B cell (primary cell): ENCODE results near the gene ULK1. TPM values are rescaled to one million over a fixed set of nuclear protein-coding genes. Genes with fewer than 3 reads are reported as not detected.

Source experiments
- ATAC-seq: fragments of 200-7000 bp; cut with Tn5 transposase; one replicate; pipeline ENCODE4 v1.10.0; 2021; ENCODE audit warnings: low read depth, mild to moderate bottlenecking, moderate number of reproducible peaks, moderate library complexity
- CTCF ChIA-PET: fragments of 350-600 bp; sonication (Branson Sonifier 250); formaldehyde crosslinking; loops from one replicate; lab custom pipeline; 2021; ENCODE audit warnings: antibody characterized with exemption, inconsistent platforms; lab: Charles Lee
- POLR2A ChIA-PET: fragments of 350-600 bp; sonication (Branson Sonifier 250); formaldehyde crosslinking; loops from one replicate; lab custom pipeline; 2021; ENCODE audit warnings: antibody characterized with exemption; lab: Charles Lee
- DNase-seq: peaks from one replicate; pipeline ENCODE4 v3.0.0; 2013
- H2AFZ ChIP-seq: 2 replicates; pipeline ENCODE4 v1.6.1; 2012; ENCODE audit warnings: mild to moderate bottlenecking, low read depth, low read length; ENCODE audit not compliant: insufficient read depth, poor library complexity, severe bottlenecking
- H3K27ac ChIP-seq, 2 donors: 1 replicate in 1 of 2; 2 replicates in 1 of 2; pipeline ENCODE4 v1.5.1; 2012 to 2013; ENCODE audit warnings: low read length in 2 of 2, mild to moderate bottlenecking in 2 of 2, moderate library complexity in 1 of 2
- H3K27me3 ChIP-seq, 4 experiments: fragments of 200-600 bp in 1 of 4; sonication (generic) in 1 of 4; replicated peaks in 1 of 4; 1 replicate in 2 of 4; 2 replicates in 2 of 4; pipeline versions ENCODE4 v1.6.1 to v1.7.0; 2013 to 2016; ENCODE audit warnings: low read length in 3 of 4, mild to moderate bottlenecking in 2 of 4, mixed read lengths in 1 of 4, moderate library complexity in 1 of 4; ENCODE audit not compliant: insufficient read depth in 4 of 4, control insufficient read depth in 3 of 4; ENCODE audit errors: control extremely low read depth in 1 of 4
- H3K36me3 ChIP-seq, 2 experiments: replicated peaks in 1 of 2; 1 replicate in 1 of 2; 2 replicates in 1 of 2; pipeline versions ENCODE4 v1.6.1 to v1.7.1; 2013; ENCODE audit warnings: low read length in 1 of 2; ENCODE audit not compliant: insufficient read depth in 2 of 2, control insufficient read depth in 1 of 2; ENCODE audit errors: control extremely low read depth in 1 of 2, extremely low read depth in 1 of 2
- H3K4me1 ChIP-seq, 2 donors: fragments of 200-600 bp in 1 of 2; sonication (generic) in 1 of 2; 1 replicate in 1 of 2; 2 replicates in 1 of 2; pipeline versions ENCODE4 v1.5.1 to v1.6.1; 2013 to 2017; ENCODE audit warnings: low read length in 2 of 2; ENCODE audit not compliant: control insufficient read depth in 2 of 2, insufficient read depth in 2 of 2
- H3K4me2 ChIP-seq: replicated peaks from 2 replicates; pipeline ENCODE3; 2012; ENCODE audit warnings: mild to moderate bottlenecking, low read depth, low read length; ENCODE audit not compliant: poor library complexity, severe bottlenecking
- H3K4me3 ChIP-seq, 5 experiments: fragments of 200-600 bp in 1 of 5; sonication (generic) in 1 of 5; 1 replicate in 3 of 5; 2 replicates in 2 of 5; pipeline versions ENCODE4 v1.5.1 to v1.7.0; 2011 to 2016; ENCODE audit warnings: low read length in 4 of 5, mild to moderate bottlenecking in 4 of 5, low read depth in 2 of 5, control low read depth in 1 of 5, moderate library complexity in 1 of 5; ENCODE audit not compliant: insufficient read depth in 1 of 5; ENCODE audit errors: control extremely low read depth in 1 of 5, extremely low read depth in 1 of 5
- H3K79me2 ChIP-seq: fragments of 200-600 bp; sonication (generic); one replicate; pipeline ENCODE4 v1.6.0; 2016; ENCODE audit warnings: low read length; ENCODE audit not compliant: control insufficient read depth, insufficient read depth
- H3K9ac ChIP-seq: fragments of 200-600 bp; sonication (generic); 2 replicates; pipeline ENCODE4 v1.6.1; 2017; ENCODE audit warnings: mild to moderate bottlenecking, low read length, moderate library complexity
- H3K9me3 ChIP-seq, 3 donors: one replicate each; pipeline versions ENCODE4 v1.6.1 to v1.7.1; 2013; ENCODE audit warnings: low read length in 2 of 3; ENCODE audit not compliant: control insufficient read depth in 2 of 3, insufficient read depth in 1 of 3; ENCODE audit errors: control extremely low read depth in 1 of 3
- H4K20me1 ChIP-seq: 2 replicates; pipeline ENCODE4 v1.6.0; 2012; ENCODE audit warnings: mild to moderate bottlenecking, low read length; ENCODE audit not compliant: insufficient read depth, control insufficient read depth, poor library complexity, severe bottlenecking
- H3K27ac Mint-ChIP-seq: one replicate; pipeline ENCODE4 v1.8.0; 2021; ENCODE audit warnings: mixed read lengths
- H3K27me3 Mint-ChIP-seq: one replicate; pipeline ENCODE4 v1.8.0; 2021; ENCODE audit warnings: mixed read lengths
- H3K4me1 Mint-ChIP-seq: one replicate; pipeline ENCODE4 v1.8.0; 2021; ENCODE audit warnings: mixed read lengths
- H3K4me3 Mint-ChIP-seq: one replicate; pipeline ENCODE4 v1.8.0; 2021; ENCODE audit warnings: mixed read lengths
- H3K9me3 Mint-ChIP-seq: one replicate; pipeline ENCODE4 v1.8.0; 2022; ENCODE audit warnings: mixed read lengths; ENCODE audit not compliant: insufficient read depth
- EZH2 ChIP-seq: IDR thresholded peaks from 2 replicates; pipeline ENCODE4 v1.6.1; 2012; ENCODE audit warnings: borderline replicate concordance, low read depth, mild to moderate bottlenecking, moderate library complexity, low read length; ENCODE audit not compliant: insufficient read depth, poor library complexity, severe bottlenecking
- WGBS: methylation state at CpG from one replicate; pipeline ENCODE4 v1.1.5; 2013; ENCODE audit warnings: missing lambda C conversion rate; ENCODE audit not compliant: insufficient coverage; 5-methylcytosine and 5-hydroxymethylcytosine counted together
- intact Hi-C: fragments of 100-400 bp; cut with micrococcal nuclease; formaldehyde crosslinking; loops from one replicate; pipeline ENCODE4 v1.10.0; 2022
- polyA plus RNA-seq: library from polyadenylated mRNA; depleted of rRNA; stranded (reverse); fragments of >200 nt; gene quantifications from 2 replicates; pipeline ENCODE4 v1.2.3, GENCODE V29; 2012
- total RNA-seq, 2 donors: library from RNA; stranded (reverse); fragments of 120-200 nt in 1 of 2; gene quantifications; 1 replicate in 1 of 2; 2 replicates in 1 of 2; pipeline versions ENCODE4 v1.2.3 to v1.2.4, GENCODE V29; 2013 to 2022
- TF ChIP-seq, protein P1 (sequence below): fragments of 200-600 bp; IDR thresholded peaks from one replicate; pipeline ENCODE4 v1.8.0; 2022; ENCODE audit warnings: antibody characterized with exemption, mild to moderate bottlenecking

The ULK1 gene
- total and polyA plus RNA-seq, 2 donors (not counting 1 experiment from before 2014, with no cell fraction given), result 38.9 to 59.5 TPM

DNA sequence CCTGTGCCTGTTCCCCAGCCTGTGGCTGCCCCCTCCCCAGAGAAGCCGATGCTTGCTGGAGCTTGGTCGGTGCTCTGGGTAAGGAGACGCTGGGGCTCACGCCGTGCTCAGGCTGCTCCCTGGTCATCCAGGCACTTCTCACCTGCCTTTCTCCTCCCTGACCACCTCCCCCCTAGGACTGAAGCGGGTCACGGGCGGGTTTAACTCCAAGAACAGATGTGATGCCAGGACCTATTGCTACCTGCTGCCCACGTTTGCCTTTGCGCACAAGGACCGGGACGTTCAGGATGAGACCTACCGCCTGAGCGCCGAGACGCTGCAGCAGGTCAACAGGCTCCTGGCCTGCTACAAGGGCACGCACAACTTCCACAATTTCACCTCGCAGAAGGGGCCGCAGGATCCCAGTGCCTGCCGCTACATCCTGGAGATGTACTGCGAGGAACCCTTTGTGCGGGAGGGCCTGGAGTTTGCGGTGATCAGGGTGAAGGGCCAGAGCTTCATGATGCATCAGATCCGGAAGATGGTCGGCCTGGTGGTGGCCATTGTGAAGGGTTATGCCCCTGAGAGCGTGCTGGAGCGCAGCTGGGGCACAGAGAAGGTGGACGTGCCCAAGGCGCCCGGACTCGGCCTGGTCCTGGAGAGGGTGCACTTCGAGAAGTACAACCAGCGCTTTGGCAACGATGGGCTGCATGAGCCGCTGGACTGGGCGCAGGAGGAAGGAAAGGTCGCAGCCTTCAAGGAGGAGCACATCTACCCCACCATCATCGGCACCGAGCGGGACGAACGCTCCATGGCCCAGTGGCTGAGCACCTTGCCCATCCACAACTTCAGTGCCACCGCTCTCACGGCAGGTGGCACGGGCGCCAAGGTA lies 46.9 kb downstream of the ULK1 start:
- Histone ChIP-seq H3K27ac (no peak overlapping the region), H3K27me3 (no peaks in the 10 kb centered on the region), H3K4me1 (no peaks in the 10 kb centered on the region), H3K36me3 (peaks cover 0 to 49% of the 10 kb centered on the region in 2 experiments), H3K4me3 (no peak overlapping the region), H2AFZ (no peak overlapping the region), H3K9ac (no peak overlapping the region), H3K79me2 (peaks cover 2% of the 10 kb centered on the region), H3K4me2 (no peak overlapping the region), H3K9me3 (peaks cover 0 to 11% (median 0%) of the 10 kb centered on the region in 3 donors), H4K20me1 (peaks cover 4% of the 10 kb centered on the region)
- POLR2A ChIA-PET, result no interaction called here
- Mint-ChIP-seq H3K9me3 (no peaks in the 10 kb centered on the region), H3K27ac (no peak overlapping the region), H3K4me3 (no peak overlapping the region), H3K4me1 (no peaks in the 10 kb centered on the region), H3K27me3 (no peaks in the 10 kb centered on the region)
- no peak for ATAC-seq
- intact Hi-C loops, result no loop called here
- CTCF ChIA-PET, result no interaction called here
- TF ChIP-seq, protein P1, sequence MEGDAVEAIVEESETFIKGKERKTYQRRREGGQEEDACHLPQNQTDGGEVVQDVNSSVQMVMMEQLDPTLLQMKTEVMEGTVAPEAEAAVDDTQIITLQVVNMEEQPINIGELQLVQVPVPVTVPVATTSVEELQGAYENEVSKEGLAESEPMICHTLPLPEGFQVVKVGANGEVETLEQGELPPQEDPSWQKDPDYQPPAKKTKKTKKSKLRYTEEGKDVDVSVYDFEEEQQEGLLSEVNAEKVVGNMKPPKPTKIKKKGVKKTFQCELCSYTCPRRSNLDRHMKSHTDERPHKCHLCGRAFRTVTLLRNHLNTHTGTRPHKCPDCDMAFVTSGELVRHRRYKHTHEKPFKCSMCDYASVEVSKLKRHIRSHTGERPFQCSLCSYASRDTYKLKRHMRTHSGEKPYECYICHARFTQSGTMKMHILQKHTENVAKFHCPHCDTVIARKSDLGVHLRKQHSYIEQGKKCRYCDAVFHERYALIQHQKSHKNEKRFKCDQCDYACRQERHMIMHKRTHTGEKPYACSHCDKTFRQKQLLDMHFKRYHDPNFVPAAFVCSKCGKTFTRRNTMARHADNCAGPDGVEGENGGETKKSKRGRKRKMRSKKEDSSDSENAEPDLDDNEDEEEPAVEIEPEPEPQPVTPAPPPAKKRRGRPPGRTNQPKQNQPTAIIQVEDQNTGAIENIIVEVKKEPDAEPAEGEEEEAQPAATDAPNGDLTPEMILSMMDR, result no peak
- TF ChIP-seq EZH2, result no peak
- DNase-seq, result no peak
- WGBS, result 99% methylated on average over 46 of the region's 46 CpGs

DNA sequence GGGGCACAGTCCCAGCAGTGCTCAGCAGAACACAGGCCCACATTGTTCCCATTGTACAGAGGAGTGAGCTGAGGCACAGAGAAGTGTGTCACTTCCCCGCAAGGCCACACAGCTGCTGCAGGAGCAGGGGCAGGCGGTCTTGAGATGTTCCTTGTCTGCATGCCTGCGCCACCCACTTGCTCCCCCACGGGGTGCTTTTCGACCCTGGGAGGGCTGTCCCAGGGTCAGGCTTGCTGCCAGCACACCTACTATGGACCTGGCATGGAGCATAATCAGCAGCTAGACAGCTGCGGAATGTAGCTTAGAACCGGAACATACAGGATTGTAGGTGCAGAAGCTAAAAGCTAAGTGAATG lies 47.5 kb downstream of the ULK1 start:
- Histone ChIP-seq H3K4me2 (no peak overlapping the region), H3K4me1 (no peaks in the 10 kb centered on the region), H3K79me2 (peaks cover 2% of the 10 kb centered on the region), H3K36me3 (peaks cover 0 to 49% of the 10 kb centered on the region in 2 experiments), H2AFZ (no peak overlapping the region), H3K9me3 (peaks cover 0 to 11% (median 0%) of the 10 kb centered on the region in 3 donors), H3K9ac (no peak overlapping the region), H3K4me3 (no peak overlapping the region), H4K20me1 (peaks cover 4% of the 10 kb centered on the region), H3K27me3 (no peaks in the 10 kb centered on the region), H3K27ac (no peak overlapping the region)
- CTCF ChIA-PET, result no interaction called here
- H3K27me3 Mint-ChIP-seq, result no peaks in the 10 kb centered on the region
- H3K27ac Mint-ChIP-seq, result no peak overlapping the region
- ATAC-seq, result no peak
- no peaks in the 10 kb centered on the region for H3K9me3 Mint-ChIP-seq
- no peaks in the 10 kb centered on the region for H3K4me1 Mint-ChIP-seq
- no peak overlapping the region for H3K4me3 Mint-ChIP-seq
- WGBS, result 92% methylated on average over 6 of the region's 7 CpGs
- POLR2A ChIA-PET, result no interaction called here
- DNase-seq, result no peak
- TF ChIP-seq, protein P1, result no peak
- no peak for TF ChIP-seq EZH2
- intact Hi-C loops, result no loop called here
